Measurements from ENCODE around the gene ECEL1.

Gene ECEL1

GRCh38 chr2:232522623-232523401, 35.2 kb upstream of the ECEL1 start:
- no peak for DNase-seq

DNA sequence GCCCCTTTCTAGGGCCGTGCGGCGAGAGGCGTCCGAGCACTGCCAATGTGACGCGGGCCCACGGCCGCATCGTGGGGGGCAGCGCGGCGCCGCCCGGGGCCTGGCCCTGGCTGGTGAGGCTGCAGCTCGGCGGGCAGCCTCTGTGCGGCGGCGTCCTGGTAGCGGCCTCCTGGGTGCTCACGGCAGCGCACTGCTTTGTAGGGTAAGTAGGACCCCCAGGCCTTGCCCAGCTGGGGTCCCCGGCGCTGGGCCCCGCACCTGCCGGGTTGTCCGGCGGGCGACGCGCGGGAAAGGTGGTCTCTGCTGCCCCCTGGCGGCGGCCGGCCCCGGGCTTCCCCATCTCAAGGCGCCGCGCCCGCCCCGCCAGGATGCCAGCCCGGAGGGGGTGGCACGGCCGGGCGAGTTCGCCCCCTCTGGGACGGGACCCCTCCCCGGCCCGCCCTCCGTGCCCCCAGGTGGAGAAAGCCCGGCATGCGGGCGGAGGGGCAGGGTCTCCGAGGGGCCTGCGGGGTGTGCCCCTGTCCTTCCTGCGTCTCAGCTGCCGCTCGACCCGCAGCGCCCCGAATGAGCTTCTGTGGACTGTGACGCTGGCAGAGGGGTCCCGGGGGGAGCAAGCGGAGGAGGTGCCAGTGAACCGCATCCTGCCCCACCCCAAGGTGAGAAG, 34.5 kb upstream of the ECEL1 start:
- DNase-seq, result peak; percentile 69

GRCh38 chr2:232521098-232521497, 33.5 kb upstream of the ECEL1 start:
- no peak for DNase-seq

DNA sequence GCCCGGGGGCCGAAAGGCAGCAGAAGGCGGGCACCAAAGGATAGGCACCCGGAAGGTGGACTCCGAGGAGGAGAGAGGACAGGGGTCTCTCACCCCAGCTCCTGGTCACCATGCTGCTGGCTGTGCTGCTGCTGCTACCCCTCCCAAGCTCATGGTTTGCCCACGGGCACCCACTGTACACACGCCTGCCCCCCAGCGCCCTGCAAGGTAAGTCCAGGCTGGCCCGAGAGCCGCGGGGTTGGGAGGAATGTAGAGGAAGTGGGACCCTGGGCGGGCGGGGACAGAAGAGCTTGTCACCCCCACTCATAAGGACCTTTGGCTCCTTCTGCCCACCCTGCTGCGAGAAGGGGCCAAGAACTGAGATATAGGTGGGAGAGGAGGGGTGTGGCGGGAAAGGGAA, 32.9 kb upstream of the ECEL1 start:
- no peak for DNase-seq

- no peak for DNase-seq
These were observed 32.2 kb upstream of the ECEL1 start, which contains the start of gene PRSS56 for GRCh38 chr2:232519581-232520438. Gene PRSS56 (plus strand): TSS chr2:232520388. CDS start chr2:232520599, 211 bp downstream.

DNA sequence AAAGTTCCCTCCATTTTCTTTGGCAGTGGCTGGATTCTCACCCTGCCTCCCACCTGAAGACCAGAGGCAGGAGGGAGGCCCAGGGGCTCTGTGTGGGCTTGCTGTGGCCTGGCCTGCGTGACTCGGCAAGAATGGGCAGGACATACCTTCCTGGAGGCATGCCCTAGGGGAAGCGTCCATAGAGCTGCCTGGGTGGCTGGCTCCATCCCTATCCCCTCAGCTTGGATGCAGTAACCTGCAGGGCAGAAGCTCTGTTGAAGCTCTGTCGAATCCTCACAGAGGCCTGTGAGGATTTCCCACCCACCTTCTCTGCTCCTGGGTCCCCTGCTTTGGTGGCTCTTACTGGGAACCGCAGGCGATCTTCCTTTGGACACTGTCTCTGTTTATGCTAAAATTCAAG, 31.2 kb upstream of the ECEL1 start:
- no peak for DNase-seq

DNA sequence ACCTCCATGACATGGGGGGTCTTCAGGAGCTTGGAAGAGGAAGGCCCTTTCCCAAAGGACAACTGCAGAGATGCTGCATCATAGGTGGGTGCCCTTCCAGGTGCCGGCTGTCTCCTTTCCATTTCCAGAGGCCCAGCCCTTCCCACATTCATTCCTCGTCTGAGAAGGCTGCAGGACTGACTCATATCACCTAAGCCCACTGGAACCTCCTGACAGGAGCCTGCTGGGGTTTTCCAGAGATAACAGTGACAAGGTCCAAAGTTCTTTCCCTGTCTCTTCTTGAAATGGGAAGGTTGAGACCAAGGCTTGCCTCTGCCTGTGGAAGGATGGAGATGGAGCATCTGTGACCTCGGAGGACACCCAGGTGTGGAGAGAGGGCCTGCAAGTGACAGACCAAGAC, 28.9 kb upstream of the ECEL1 start:
- DNase-seq, result no peak

DNA sequence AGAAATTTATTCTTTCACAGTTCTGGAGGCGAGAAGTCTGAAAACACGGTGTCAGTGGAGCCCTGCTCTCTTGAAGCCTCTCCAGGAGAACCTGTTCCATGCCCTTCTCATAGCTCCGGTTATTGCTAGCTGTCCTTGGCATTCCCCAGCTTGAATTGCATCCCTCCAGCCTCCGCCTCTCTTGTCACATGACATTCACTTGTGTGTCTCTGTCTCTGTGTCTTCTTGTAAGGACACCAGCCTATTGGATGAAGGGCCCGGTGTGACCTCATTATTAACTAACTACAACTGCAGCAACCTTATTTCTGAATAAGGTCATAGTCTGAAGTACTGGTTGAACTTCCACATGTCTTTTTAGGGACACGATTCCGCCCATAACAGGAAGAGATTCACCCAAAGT, 28.0 kb upstream of the ECEL1 start:
- no peak for DNase-seq

DNA sequence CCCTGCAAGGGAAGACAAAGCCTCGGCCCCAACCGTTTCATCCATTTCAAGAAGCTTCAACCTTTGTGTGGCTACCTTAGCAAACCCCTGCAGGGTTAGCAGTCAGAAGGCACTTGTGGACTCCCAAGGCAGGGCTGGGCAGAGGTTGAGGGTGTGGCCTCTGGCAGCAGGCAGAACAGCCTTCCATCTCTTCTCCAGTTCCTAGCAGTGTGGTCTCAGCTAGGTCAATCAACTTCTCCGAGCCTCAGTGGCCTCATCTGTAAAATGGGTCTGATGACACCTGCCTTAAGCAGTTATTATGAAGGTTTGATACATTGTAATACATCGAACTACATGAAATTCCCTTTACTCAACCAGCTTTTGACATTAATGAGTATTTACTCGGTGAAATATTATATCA, 25.7 kb upstream of the ECEL1 start:
- no peak for DNase-seq

DNA sequence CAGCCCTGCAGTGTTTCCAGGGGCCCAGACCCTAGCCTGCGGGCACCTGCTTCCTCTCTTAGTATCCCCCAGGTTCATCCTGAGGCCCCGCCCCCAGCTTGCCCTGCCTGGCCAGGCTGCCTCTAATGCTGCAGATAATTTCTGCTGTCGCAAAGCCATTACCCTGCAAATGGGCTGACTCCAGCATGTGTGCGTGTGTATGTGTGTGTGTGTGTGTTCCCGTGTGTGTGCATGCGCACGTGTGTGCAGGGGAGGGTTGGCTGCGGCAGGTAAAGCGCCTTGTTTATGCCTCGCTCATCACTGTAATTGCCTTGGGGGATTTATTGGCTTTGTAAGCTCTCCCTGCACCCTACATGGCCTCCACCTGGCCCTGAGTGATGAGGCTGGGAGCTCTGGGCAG, 25.0 kb upstream of the ECEL1 start:
- no peak for DNase-seq

GRCh38 chr2:232511336-232511890, 23.8 kb upstream of the ECEL1 start:
- DNase-seq, result no peak

- DNase-seq, result no peak
These were observed 20.6 kb upstream of the ECEL1 start for GRCh38 chr2:232508251-232508650.

DNA sequence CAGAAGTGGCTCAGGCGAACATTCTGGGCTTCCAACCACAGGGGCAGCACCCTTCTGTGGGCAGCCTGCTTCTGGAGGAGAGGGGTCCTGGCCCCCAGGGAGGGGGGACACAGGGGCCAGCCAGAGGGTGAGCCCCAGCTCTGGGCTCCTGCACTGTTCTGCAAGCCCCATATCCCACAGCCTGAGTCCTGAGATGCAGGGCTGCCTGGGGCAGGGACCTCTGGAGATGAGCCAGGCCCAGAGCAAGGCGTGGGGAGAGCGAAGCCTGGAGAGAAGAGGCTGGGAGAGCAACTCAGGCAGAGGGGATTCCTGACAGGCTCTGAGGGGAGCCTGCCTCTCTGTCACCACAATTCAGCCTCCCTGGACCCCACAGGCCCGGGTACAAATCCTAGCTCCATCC, 19.1 kb upstream of the ECEL1 start:
- DNase-seq, result no peak

DNA sequence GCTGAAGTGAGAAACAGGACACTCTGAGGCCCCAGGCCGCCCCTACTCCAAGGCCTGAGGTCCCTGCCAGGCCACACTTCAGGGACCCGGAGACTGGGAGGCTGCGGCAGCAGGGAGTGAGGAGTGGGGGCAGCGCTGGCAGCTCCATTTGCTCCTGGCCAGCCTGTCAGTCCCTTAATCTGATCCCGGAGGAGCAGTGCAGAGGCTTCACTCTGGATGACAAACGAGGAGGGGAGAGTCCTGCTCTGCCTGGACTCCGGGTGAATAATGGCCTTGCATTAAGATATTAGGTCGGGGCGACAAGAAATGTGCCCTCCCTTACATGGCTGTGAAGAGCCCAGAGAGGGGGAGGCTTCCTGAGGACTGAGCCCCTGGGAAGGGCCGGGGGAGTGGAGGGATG, 18.2 kb upstream of the ECEL1 start:
- no peak for DNase-seq

DNA sequence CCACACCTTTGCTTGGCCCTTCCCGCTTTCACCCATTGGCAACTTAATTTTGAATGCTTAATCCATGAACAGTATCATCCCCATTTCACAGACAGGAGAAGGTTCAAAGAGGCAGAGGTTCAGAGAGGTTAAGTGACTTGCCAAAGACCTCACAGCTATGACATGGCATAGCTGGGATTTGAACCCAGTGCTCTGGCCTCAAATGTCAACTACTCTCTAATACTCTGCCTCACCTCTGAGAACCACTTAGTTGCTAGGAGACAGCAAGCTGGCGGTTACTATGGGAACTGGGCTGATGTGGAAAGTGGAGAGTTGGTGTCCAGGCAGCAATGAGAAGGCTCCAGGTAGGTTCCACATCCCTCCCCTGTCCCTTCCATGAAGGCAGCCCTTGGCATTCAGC, 16.8 kb upstream of the ECEL1 start:
- no peak for DNase-seq

- DNase-seq, result no peak
These were observed 16.2 kb upstream of the ECEL1 start for GRCh38 chr2:232503809-232504323.

DNA sequence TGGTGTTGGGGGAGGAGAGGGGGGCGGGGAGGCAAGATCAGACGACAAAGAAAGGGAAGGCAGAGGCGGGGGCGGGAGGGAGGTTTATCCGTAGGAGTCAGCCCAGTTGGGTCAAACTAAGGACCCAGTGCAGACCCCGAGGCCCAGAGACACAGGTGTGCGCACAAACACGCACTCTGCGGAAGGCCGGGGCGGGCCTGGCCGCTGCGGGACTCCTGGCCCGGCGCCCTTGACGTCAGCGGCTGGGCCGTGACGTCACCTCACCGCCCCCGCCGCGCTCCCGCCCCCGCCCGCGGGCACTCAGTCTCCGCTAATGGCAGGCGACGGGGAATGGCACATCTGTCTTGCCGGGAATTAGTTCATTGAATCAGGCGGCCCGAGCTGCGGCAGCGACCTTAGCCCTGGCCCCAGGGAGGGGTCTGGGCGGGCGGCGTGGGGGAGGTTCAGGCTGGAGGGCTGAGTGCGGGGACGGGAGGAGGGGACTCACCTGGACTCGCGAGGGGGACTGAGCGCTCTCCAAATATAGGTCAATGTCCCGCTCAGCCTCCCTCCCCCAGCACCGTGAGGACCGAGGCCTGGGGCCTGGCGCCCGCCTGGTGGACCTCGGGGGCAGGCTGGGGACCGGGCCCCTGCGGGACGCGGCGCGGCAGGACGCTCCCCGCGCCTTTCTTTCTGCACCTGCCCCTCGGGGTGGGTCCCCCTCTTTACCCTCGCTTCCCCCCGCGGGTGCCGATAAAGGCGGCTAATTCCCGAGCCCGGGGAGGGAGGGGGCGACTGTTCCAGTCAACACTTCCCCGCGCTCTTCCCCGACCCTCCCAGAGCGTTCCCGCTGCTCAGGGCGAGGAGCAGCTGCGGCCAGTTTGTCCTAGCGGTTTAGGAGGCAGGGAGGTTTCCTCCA, 15.5 kb upstream of the ECEL1 start:
- DNase-seq, result no peak

GRCh38 chr2:232502511-232502910, 14.9 kb upstream of the ECEL1 start:
- no peak for DNase-seq

DNA sequence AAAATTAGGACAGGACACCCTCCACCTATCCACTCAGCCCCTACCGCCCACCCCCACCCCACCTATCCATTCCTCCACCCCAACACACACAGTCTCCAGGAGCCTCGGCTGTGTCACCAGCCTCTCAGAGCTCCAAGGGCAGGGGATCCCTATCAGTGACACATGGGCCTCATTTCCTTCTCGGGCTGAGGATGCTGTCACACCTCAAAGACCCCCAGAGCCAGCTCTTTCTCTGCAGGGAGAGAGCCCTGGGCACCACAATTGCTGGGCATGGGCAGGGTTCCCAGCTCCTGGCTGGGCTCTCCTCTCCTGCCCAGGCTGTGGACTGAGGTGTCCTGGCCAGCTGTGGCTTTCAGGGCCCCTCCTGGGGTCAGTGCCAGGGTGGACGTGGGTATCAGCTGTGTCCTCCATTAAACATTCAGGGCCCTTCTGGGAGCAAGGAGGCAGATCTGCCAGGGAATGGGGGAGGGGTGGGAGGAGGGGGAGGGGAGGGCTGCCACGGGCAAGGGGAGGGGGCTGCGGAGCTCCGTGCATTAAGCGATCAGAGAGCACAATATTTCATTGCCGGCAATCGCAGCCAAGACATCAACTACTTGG, 14.3 kb upstream of the ECEL1 start:
- DNase-seq, result no peak

- no peak for DNase-seq
These were observed 13.7 kb upstream of the ECEL1 start for GRCh38 chr2:232501331-232501771.

GRCh38 chr2:232498452-232498851, 10.8 kb upstream of the ECEL1 start:
- DNase-seq, result no peak

DNA sequence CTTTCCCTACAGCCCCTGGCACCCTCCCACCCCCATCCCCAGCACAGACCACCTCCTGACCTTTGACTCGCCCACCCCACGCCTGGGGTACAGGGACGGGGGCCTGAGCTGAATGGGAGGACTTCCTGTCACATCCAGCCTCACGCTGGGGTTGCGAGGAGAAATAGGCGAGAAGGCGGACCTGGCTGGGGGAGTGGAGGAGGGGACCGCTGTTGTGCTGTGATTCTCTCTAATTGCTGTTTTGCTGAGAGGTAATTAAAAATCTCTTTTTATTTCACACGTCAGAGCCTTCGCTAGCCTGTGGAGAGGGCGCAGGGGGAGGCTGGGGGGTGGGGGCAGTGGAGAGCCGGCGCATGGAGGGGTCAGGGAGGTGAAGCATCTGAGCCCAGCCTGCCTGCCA, 9.7 kb upstream of the ECEL1 start:
- no peak for DNase-seq
